ENCODE results near the gene POLR3GL. TPM values are rescaled to one million over a fixed set of nuclear protein-coding genes. Genes with fewer than 3 reads are reported as not detected.

POLR3GL gene
- total RNA-seq, 1 experiment from 2014 or later, result 7.9 TPM

- Histone ChIP-seq H2BK12ac (ENCODE audit: insufficient read length, low read depth, low read length) (no peak overlapping the region), H3K23me2 (ENCODE audit: insufficient read length, low read depth, low read length, poor library complexity, severe bottlenecking) (peaks cover 10% of the 10 kb centered on the region), H2BK20ac (ENCODE audit: low read depth, low read length, poor library complexity, severe bottlenecking) (no peak overlapping the region), H3T11ph (ENCODE audit: low read length) (no peak overlapping the region), H3K18ac (ENCODE audit: insufficient read length, low read depth, low read length) (no peak overlapping the region), H3K9me3 (ENCODE audit: control insufficient read depth, low read depth, low read length) (no peaks in the 10 kb centered on the region), H2BK15ac (ENCODE audit: low read depth, low read length) (no peak overlapping the region), H2BK5ac (ENCODE audit: insufficient read length, low read length) (no peak overlapping the region), H3K79me2 (ENCODE audit: insufficient read depth, low read length) (no peaks in the 10 kb centered on the region), H4K5ac (ENCODE audit: insufficient read length, low read depth, low read length) (no peak overlapping the region), H3K9ac (ENCODE audit: extremely low read depth, insufficient read length, low read length) (no peak overlapping the region), H3K4me2 (ENCODE audit: insufficient read depth, insufficient read length, low read length) (peak overlapping the region; percentile 96), H3K14ac (ENCODE audit: insufficient read depth, low read length) (no peak overlapping the region), H3K23ac (ENCODE audit: insufficient read length, low read depth, low read length) (no peak overlapping the region), H3K79me1 (ENCODE audit: insufficient read depth, low read depth, low read length, poor library complexity, severe bottlenecking) (no peaks in the 10 kb centered on the region), H4K20me1 (ENCODE audit: control insufficient read depth, insufficient read depth, insufficient read length) (no peaks in the 10 kb centered on the region), H4K8ac (replicated peaks; ENCODE audit: insufficient read length, low read depth, low read length) (no peak overlapping the region), H2AK5ac (ENCODE audit: insufficient read length, low read length) (no peak overlapping the region), H2AFZ (ENCODE audit: low read length) (no peak overlapping the region), H4K91ac (ENCODE audit: insufficient read length, low read depth, low read length) (no peak overlapping the region), H3K27me3 (ENCODE audit: insufficient read depth, low read length) (no peaks in the 10 kb centered on the region), H3K56ac (ENCODE audit: insufficient read length, low read depth, low read length) (no peak overlapping the region), H3K4ac (ENCODE audit: low read depth, low read length) (no peak overlapping the region), H3K4me1 (ENCODE audit: insufficient read depth, low read length) (no peaks in the 10 kb centered on the region), H2BK120ac (ENCODE audit: low read depth, low read length, poor library complexity, severe bottlenecking) (no peak overlapping the region), H3K27ac (ENCODE audit: insufficient read length, low read depth, low read length) (no peak overlapping the region)
- peaks cover 16 to 17% of the 10 kb centered on the region in 2 experiments for H3K4me1 Mint-ChIP-seq
- no peak overlapping the region for H3K27ac Mint-ChIP-seq
- TF ChIP-seq, protein P1, sequence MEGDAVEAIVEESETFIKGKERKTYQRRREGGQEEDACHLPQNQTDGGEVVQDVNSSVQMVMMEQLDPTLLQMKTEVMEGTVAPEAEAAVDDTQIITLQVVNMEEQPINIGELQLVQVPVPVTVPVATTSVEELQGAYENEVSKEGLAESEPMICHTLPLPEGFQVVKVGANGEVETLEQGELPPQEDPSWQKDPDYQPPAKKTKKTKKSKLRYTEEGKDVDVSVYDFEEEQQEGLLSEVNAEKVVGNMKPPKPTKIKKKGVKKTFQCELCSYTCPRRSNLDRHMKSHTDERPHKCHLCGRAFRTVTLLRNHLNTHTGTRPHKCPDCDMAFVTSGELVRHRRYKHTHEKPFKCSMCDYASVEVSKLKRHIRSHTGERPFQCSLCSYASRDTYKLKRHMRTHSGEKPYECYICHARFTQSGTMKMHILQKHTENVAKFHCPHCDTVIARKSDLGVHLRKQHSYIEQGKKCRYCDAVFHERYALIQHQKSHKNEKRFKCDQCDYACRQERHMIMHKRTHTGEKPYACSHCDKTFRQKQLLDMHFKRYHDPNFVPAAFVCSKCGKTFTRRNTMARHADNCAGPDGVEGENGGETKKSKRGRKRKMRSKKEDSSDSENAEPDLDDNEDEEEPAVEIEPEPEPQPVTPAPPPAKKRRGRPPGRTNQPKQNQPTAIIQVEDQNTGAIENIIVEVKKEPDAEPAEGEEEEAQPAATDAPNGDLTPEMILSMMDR (conservative IDR thresholded peaks at IDR 0.05), result no peak
- no peaks in the 10 kb centered on the region for H3K27me3 Mint-ChIP-seq (ENCODE audit: low read depth)
- WGBS (ENCODE audit: extremely low coverage, insufficient read length, low lambda C conversion rate), result no CpG with 5 or more reads among the region's 5 CpGs
- no peak for DNase-seq
- peaks cover 0 to 5% (median 5%) of the 10 kb centered on the region in 3 experiments; a peak in 4 of 7 replicates for H3K36me3 Mint-ChIP-seq (ENCODE audit: insufficient read depth in 1 of 3, low read depth in 3 of 3)
- peak overlapping the region; percentile 88 to 94 for H3K4me3 Mint-ChIP-seq
- no peaks in the 10 kb centered on the region for H3K9me3 Mint-ChIP-seq
Measured at GRCh38 chr1:145917595-145917994, 46.9 kb upstream of the POLR3GL start.

All from H9 (cell line).